GM10248 (cell line): Measurements from ENCODE around the gene ST7.

Experiments
- CTCF ChIA-PET: fragments of 300-600 bp; sonication (Branson Sonifier 250); formaldehyde crosslinking; extraction: SDS; loops from one replicate; lab custom pipeline; 2021; ENCODE audit warnings: antibody characterized with exemption; lab: Yijun Ruan, JAX
- POLR2A ChIA-PET: fragments of 350-650 bp; sonication (Branson Sonifier 250); formaldehyde crosslinking; extraction: SDS; loops from one replicate; lab custom pipeline; 2020; ENCODE audit warnings: antibody characterized with exemption; lab: Yijun Ruan, JAX
- DNase-seq: peaks from one replicate; pipeline ENCODE4 v3.0.0; 2012; ENCODE audit errors: extremely low spot score
- CTCF ChIP-seq: IDR thresholded peaks from 2 replicates; pipeline ENCODE4 v1.5.1; 2012; ENCODE audit warnings: mild to moderate bottlenecking, low read depth; ENCODE audit errors: extremely low read depth, missing control alignments, control extremely low read depth

ST7 gene

GRCh38 chr7:116949941-116950801 lies 3.1 kb upstream of the ST7 start:
- POLR2A ChIA-PET = no interaction called here
- CTCF ChIA-PET = interaction anchor here (0.6 to 1.4 kb wide), 3 partner anchors 17 to 20 kb away, joined by 3 to 4 read pairs (median 4); no protein-coding TSS in a partner anchor
- no peak for TF ChIP-seq CTCF
- no peak for DNase-seq

GRCh38 chr7:116950889-116951351 lies 2.4 kb upstream of the ST7 start:
- TF ChIP-seq CTCF = no peak
- ChIA-PET POLR2A (no interaction called here), CTCF (interaction anchor here (0.6 to 1.4 kb wide), 2 partner anchors 18 to 20 kb away, joined by 3 to 4 read pairs; no protein-coding TSS in a partner anchor)
- no peak for DNase-seq

- no peak for TF ChIP-seq CTCF
- ChIA-PET CTCF (interaction anchor here (1.4 to 3.0 kb wide), 3 partner anchors 11 to 20 kb away, joined by 4 to 12 read pairs (median 5); no protein-coding TSS in a partner anchor), POLR2A (no interaction called here)
- DNase-seq = no peak
Measured at GRCh38 chr7:116951366-116952292, 1.7 kb upstream of the ST7 start.

- no peak for TF ChIP-seq CTCF
- POLR2A ChIA-PET = no interaction called here
Measured at GRCh38 chr7:116952635-116953371, 498 bp upstream of the ST7 start.

GRCh38 chr7:116953906-116954838 lies 871 bp downstream of the ST7 start:
- POLR2A ChIA-PET = no interaction called here
- TF ChIP-seq CTCF = no peak

More at GRCh38 chr7:116952635-116953371, 498 bp upstream of the ST7 start:
- no peak for DNase-seq
- CTCF ChIA-PET = interaction anchor here (0.6 to 3.0 kb wide), 8 partner anchors 12 to 171 kb away, joined by 3 to 12 read pairs (median 6); no protein-coding TSS in a partner anchor

More at GRCh38 chr7:116953906-116954838, 871 bp downstream of the ST7 start:
- CTCF ChIA-PET = interaction anchor here (1.0 to 3.0 kb wide), 8 partner anchors 15 to 166 kb away, joined by 3 to 12 read pairs (median 6); no protein-coding TSS in a partner anchor
- DNase-seq = no peak
